Erythroblast (primary cell): Measurements from ENCODE around the gene TMEM106C.

Experiments
- GATA1 ChIP-seq: IDR thresholded peaks from 2 replicates; pipeline ENCODE4 v1.6.1; 2011; ENCODE audit warnings: low read depth, mild to moderate bottlenecking, control low read depth, low read length, moderate library complexity
- POLR2A ChIP-seq: IDR thresholded peaks from 2 replicates; pipeline ENCODE4 v1.6.1; 2011; ENCODE audit warnings: mild to moderate bottlenecking, low read length

DNA sequence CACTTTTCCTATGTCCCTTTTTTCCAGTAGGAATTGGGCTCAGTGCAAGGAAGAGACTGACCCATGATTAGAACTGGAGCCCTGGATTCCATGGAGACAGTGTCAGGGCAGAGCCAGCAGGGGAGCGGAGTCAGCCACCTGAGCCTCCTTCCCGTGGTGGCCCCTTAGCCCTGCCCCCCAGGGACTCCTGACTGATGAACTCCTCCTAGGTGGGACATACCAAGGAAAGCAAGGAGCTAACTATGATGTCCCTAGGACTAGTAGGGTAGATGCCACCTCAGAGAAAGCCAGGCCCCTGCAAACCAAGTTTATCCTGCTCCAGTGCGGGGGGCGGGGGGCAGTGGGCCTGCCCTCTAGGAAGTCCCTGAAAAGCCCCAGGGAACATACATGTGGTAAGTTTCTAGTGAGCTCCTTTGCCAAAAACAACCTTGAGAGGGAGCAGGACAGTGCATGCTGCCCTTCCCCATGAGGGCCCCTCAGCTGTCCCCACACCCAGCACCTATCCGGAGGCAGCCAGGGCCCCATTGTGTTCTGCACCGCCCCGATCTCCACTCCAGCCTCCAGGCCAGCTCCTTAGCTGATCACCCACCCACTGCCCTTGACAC is 47.1 kb downstream of the TMEM106C start:
- TF ChIP-seq POLR2A (no peak), GATA1 (no peak)
